ENCODE results near the gene RINT1.
A peak's percentile ranks its signal among the peaks of the same experiment; 100 is the strongest.
"Not testable (repeated sequence)": the region's sequence is repeated elsewhere in the genome, so short reads cannot be mapped to it uniquely, and the experiment has no call there.

The RINT1 gene

DNA sequence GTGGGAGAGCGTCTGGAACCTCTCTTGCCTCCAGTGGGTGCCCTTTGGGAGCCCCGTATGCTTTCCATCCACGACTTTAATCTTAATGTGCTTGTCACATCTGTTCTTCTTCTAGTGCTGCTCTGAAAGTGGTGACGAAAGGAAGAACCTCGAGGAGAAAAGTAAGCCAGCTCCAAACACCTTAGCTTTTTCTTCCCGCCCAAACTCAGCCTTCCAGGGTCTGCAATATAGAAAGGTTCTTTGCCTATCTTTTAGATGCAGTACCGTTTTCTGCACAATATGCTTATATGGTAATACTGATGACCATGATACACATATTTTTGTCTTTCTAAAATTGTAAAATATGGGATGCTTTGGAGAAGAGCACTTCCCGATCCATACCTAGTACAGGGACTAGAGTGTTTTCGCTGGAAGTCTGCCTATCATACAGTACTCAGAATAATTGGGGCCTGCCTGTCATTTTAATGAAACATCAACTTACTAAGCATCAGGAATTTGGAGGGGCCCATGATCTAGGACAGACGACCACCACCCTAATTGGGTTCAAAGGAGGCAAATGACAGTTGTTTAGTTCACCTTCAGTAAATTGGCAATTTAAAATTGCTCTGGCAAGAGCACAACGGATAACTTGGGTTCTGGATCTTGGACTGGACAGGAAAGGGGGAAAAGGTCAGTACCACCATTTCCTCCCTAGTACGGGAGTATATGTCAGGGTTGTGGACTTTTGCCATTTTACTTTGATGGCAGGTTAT, 884 bp downstream of the RINT1 start:
- no peak for DNase-seq (ENCODE audit: low spot score)

DNA sequence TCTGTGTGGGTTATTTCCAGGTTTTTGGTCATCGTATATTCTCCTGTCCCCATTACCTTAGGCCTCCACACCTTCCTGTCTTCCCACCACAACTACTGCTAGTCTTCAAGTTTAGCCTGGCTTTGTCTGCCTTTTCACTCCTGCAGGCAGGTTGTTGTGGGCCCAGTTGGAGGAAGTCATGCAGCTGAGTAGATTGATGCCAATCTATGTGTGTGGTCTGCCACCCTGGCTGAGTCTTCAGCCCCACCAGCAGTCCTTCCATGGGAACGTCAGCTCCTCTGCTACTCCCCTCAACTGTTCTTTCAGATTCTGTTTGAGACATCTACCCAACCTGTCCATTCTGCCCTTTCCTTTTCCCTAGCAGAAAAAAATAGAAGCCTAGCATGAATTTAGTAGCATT, 6.3 kb downstream of the RINT1 start:
- no peak for DNase-seq (ENCODE audit: low spot score)

DNA sequence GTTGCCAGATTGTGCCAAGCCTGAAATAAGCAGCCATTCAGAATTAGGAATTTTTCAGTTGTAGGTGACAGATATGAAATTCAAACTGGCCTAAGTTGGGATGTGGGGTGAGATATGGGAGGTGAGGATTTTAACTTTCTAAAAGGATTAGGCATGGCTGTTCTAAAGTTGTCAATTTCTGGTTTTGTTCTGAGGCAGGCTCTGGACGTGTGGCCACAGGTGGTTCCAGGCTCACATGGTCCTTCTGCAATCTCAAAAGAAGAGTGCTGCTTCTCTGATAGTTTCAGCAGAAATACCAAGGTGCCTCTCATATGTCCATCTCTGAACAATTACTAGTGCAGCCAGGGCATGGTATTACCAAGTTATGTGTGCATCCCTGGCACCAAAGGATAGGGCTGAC, 27.9 kb downstream of the RINT1 start:
- DNase-seq (ENCODE audit: low spot score), result no peak

DNA sequence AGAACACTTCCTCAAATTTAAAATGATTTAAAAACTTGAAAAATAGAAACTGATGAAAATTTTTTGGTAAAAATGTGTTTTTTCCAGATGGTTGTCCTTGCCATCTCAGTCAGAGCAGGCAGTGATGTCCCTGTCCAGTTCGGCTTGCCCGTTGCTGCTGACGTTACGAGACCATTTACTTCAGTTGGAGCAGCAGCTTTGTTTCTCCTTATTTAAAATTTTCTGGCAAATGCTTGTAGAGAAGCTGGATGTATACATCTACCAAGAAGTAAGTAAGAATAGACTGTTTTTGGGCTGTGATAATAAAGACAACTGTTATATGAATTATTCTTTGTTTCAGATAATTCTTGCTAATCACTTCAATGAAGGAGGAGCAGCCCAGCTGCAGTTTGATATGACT, 33.2 kb downstream of the RINT1 start:
- no peak for DNase-seq (ENCODE audit: low spot score)

- no peak for DNase-seq (ENCODE audit: low spot score)
These were observed 35.0 kb downstream of the RINT1 start for GRCh38 chr7:105567024-105567423.

GRCh38 chr7:105567821-105568220, 35.8 kb downstream of the RINT1 start:
- DNase-seq (ENCODE audit: low spot score), result no peak

- DNase-seq (ENCODE audit: low spot score), result no peak
These were observed 39.9 kb downstream of the RINT1 start for GRCh38 chr7:105571891-105572290.

- DNase-seq (ENCODE audit: low spot score), result no peak
These were observed 45.2 kb downstream of the RINT1 start for GRCh38 chr7:105577251-105577650.

DNA sequence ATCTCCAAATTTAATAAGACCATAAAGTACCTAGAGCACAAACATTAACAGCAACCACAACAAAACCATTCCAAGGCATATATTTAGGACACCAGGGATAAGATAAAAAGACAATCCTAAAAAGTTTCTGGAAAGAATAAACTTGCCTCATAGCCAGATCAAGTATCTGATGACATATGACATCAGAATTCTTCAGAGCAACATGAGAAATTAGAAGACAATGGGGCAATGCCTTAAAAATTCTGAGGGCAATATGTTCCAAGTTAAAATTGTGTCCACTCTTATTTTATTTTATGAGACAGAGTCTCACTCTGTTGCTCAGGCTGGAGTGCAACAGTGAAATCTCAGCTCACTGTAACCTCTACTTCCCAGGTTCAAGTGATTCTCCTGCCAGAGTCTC, 46.5 kb downstream of the RINT1 start:
- DNase-seq (ENCODE audit: low spot score), result no peak

DNA sequence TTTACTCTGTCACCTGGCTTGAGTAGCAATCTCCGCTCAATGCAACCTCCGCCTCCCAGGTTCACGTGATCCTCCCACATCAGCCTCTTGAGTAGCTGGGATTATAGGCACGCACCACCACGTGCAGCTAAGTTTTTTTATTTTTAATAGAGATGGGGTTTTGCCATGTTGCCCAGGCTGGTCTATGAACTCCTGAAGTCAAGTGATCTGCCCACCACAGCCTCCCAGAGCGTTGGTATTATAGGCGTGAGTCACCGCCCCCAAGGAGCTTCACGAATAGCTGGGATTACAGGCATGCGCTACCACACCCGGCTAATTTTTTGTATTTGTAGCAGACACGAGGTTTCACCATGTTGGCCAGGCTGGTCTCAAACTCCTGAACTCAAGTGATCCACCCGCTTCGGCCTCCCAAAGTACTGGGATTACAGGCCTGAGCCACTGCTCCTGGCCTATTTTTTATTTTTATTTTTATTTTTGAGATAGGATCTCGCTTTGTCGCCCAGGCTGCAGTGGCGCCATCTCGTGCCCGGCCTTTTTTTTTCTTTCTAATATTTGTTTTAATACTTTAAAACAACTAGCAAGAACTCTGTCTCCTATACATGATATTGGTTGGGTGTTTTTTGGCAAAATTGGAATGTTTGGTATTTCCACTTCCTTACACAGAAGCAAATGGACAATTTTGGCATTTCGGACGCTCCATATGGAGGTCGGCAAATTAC, 48.2 kb downstream of the RINT1 start:
- DNase-seq (ENCODE audit: low spot score), result no peak

GRCh38 chr7:105581066-105581811, 49.2 kb downstream of the RINT1 start, which contains the start of gene EFCAB10:
Gene EFCAB10 (minus strand): TSS chr7:105581493. CDS start chr7:105581463, 30 bp downstream.
- DNase-seq (ENCODE audit: low spot score), result peak; percentile 63

GRCh38 chr7:105583061-105583460, 51.1 kb downstream of the RINT1 start:
- no peak for DNase-seq (ENCODE audit: low spot score)

GRCh38 chr7:105584165-105584564, 52.2 kb downstream of the RINT1 start:
- DNase-seq (ENCODE audit: low spot score), result no peak

- no peak for DNase-seq (ENCODE audit: low spot score)
These were observed 54.0 kb downstream of the RINT1 start for GRCh38 chr7:105585850-105586500.

- DNase-seq (ENCODE audit: low spot score), result no peak
These were observed 56.1 kb downstream of the RINT1 start for GRCh38 chr7:105587909-105588635.

DNA sequence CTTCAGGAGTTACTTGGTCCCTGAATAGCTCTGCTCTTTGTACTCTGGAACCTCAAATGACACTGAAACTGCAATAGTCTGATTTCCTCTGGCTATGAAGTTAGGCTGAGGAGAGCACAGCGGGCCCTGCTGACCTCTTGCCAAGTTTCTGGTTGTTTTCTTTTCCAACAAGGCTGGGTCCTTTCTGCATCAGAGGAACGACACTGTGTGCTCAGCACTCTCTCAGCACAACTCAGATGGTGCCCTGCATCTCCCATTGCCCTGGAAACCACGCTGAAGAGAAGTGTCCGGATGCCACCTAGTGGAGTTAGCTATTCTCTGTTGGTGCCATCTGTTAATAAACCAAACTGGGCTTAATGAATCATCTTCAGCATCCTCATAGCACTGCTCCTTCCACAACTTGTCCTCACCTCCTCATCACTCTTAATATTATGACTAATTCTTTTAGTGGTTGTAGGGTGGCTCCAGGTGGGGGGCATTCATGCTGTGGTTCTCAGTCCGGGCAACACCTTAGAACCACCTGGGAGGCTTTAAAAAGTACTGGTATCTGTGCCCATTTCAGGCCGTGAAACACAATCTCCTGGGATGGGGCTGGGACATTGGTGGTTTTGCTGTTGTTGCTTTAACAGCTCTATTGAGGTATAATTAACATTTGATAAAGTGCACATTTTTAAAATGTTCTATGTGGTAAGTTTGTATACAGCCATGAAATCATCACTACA, 57.5 kb downstream of the RINT1 start:
- DNase-seq (ENCODE audit: low spot score), result peak; percentile 73

GRCh38 chr7:105590793-105591192, 58.8 kb downstream of the RINT1 start:
- no peak for DNase-seq (ENCODE audit: low spot score)

- DNase-seq (ENCODE audit: low spot score), result no peak
These were observed 59.5 kb downstream of the RINT1 start for GRCh38 chr7:105591522-105591921.

GRCh38 chr7:105594034-105594433, 62.0 kb downstream of the RINT1 start:
- DNase-seq (ENCODE audit: low spot score), result no peak

DNA sequence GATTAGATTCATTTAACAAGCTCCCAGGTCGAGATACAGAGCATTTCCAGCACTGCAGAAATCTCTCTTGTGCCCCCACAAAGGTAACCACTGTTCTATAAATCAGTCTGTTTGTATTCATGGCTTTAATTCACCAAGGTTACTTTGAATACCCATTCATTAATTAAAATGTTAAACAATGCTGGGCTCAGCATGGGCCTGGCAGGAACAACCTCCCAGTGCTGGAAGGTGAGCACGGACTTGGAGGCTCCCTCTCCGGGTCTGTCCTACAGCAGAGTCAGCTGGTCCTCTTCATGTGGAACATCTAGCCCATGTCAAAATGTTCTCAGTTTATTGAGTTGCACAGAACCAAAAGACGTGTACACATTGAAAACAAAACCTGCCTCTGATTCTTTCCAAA, 64.9 kb downstream of the RINT1 start:
- no peak for DNase-seq (ENCODE audit: low spot score)

- DNase-seq (ENCODE audit: low spot score), result not testable (repeated sequence)
These were observed 67.1 kb downstream of the RINT1 start for GRCh38 chr7:105599080-105599479.

Measured in activated CD4-positive, alpha-beta T cell treated with anti-CD3 and anti-CD28 coated beads, Interleukin-2, Interleukin-4, amounts not matched to agents 100 ng/mL and 50 ng/mL, durations not matched to agents 16 hours and 8 hours (primary cell).